ENCODE measurements around the gene LLGL2. TPM values are rescaled to one million over a fixed set of nuclear protein-coding genes. Genes with fewer than 3 reads are reported as not detected.

LLGL2 gene
- total RNA-seq, 4 donors from 2014 or later: 221 to 563 (median 300) TPM

DNA sequence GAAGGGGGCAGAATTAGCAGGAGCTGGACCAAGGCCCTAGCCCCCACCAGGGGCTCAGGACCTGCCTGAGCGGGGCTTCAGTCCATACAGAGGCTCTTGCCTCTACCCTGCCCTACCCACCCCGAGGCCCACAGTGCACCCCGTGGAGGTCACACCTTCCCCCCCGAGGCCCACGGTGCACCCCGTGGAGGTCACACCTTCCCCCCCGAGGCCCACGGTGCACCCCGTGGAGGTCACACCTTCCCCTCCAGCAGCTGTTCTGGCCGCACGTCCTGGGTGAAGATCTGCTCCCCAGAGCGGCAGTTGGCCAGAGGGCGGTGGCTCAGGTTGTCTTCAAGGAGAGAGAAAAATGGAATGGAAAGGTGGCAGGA lies 21.5 kb upstream of the LLGL2 start:
- TF ChIP-seq, protein P1, sequence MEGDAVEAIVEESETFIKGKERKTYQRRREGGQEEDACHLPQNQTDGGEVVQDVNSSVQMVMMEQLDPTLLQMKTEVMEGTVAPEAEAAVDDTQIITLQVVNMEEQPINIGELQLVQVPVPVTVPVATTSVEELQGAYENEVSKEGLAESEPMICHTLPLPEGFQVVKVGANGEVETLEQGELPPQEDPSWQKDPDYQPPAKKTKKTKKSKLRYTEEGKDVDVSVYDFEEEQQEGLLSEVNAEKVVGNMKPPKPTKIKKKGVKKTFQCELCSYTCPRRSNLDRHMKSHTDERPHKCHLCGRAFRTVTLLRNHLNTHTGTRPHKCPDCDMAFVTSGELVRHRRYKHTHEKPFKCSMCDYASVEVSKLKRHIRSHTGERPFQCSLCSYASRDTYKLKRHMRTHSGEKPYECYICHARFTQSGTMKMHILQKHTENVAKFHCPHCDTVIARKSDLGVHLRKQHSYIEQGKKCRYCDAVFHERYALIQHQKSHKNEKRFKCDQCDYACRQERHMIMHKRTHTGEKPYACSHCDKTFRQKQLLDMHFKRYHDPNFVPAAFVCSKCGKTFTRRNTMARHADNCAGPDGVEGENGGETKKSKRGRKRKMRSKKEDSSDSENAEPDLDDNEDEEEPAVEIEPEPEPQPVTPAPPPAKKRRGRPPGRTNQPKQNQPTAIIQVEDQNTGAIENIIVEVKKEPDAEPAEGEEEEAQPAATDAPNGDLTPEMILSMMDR (IDR thresholded peaks at IDR 0.05): no peak
- no peak for TF ChIP-seq POLR2A (IDR thresholded peaks at IDR 0.05)
- no peak for DNase-seq
- Histone ChIP-seq H3K9me3 (no peaks in the 10 kb centered on the region), H3K27me3 (no peaks in the 10 kb centered on the region), H3K27ac (no peak overlapping the region), H3K4me3 (no peak overlapping the region), H3K4me1 (peaks cover 0 to 9% (median 0%) of the 10 kb centered on the region in 4 donors), H3K36me3 (peaks cover 0 to 74% (median 0%) of the 10 kb centered on the region in 3 donors)

DNA sequence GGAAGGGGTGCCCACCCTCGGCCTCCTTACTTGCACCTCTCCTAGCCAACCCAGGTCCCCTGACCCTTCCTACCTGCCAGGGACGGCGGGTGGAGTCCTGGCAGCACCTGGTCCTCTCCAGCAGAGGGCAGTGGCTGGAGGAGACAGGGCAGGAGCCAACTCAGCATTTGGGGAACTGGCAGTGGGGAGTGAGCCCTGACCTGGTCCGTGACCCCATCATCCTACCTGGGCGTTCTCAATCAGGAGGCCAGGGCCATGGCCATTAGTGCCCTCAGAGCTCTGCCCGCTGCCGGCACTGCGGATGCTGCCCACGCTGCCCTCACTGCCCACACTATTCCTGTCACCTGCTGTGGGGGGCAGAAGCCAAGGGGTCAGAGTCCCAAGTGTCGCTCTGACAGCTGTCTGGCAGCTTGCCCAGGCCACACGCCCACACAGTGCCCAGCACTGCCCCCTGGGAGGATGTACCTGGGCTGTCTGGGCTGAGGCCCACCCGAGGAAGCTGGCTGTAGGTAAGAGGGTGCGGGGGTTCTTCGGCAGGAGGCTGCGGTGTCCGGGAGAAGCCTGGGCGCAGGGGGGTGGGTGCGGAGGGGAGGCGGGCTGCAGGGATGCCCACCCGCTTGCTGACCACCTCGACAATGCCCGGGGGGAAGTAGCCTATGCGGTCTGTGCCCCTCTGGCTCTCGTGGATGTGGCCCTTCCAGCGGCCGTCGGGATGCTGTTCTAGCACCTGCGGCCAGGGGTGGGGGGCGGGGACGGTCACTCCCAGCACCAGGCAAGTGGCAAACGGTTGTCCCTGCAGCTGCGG lies 20.9 kb upstream of the LLGL2 start:
- no peaks in the 10 kb centered on the region for H3K9me3 ChIP-seq
- no peaks in the 10 kb centered on the region for H3K27me3 ChIP-seq
- peaks cover 0 to 15% (median 0%) of the 10 kb centered on the region in 4 donors for H3K4me1 ChIP-seq
- TF ChIP-seq POLR2A (IDR thresholded peaks at IDR 0.05): no peak
- TF ChIP-seq, protein P1 (IDR thresholded peaks at IDR 0.05): peak; percentile 38 to 72 (median 62)
- H3K4me3 ChIP-seq: no peak overlapping the region
- H3K36me3 ChIP-seq: peaks cover 0 to 70% (median 0%) of the 10 kb centered on the region in 3 donors
- peak overlapping the region in 1 of 4 donors; percentile 19 for H3K27ac ChIP-seq
- DNase-seq: peak; percentile 63 to 79 (median 72)

DNA sequence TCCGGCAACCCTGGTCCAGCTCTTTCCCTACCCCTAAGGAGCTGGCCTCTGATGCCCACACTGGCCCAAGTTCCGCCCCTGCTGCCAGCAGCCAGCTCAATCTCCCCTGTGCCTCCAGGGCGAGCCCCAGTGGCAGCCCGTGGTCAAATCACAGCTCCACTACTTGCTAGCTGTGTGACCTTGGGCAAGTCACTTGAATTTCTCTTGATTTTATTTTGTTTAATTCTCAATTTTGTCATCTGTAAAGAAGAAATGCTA lies 20.4 kb upstream of the LLGL2 start:
- Histone ChIP-seq H3K4me1 (peaks cover 0 to 20% (median 0%) of the 10 kb centered on the region in 4 donors), H3K9me3 (no peaks in the 10 kb centered on the region), H3K27me3 (no peaks in the 10 kb centered on the region), H3K36me3 (peaks cover 0 to 67% (median 0%) of the 10 kb centered on the region in 3 donors), H3K27ac (no peak overlapping the region), H3K4me3 (no peak overlapping the region)
- DNase-seq: no peak
- no peak for TF ChIP-seq POLR2A (IDR thresholded peaks at IDR 0.05)
- TF ChIP-seq, protein P1 (IDR thresholded peaks at IDR 0.05): no peak

DNA sequence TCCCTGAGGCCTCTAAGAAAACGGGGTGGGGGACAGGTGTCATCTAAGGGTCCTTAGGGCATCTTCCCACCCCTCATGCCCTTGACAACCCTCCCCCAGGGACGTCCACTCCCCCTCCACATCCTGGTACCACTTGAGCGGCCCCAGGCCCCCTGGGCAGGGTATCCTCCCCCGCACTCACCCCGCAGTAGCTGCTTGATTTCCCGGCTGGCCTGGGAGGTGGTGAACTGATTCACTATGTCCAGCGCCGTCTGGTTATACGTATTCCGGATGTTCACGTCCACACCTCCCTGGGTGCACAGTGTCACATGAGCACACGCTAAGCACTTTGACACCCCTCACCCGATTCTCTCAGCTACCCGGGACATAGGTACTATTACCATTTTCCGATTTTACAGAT lies 19.9 kb upstream of the LLGL2 start:
- Histone ChIP-seq H3K27me3 (no peaks in the 10 kb centered on the region), H3K4me1 (peaks cover 0 to 20% (median 0%) of the 10 kb centered on the region in 4 donors), H3K4me3 (no peak overlapping the region), H3K9me3 (no peaks in the 10 kb centered on the region), H3K36me3 (peaks cover 0 to 61% (median 0%) of the 10 kb centered on the region in 3 donors), H3K27ac (no peak overlapping the region)
- TF ChIP-seq POLR2A (IDR thresholded peaks at IDR 0.05): no peak
- TF ChIP-seq, protein P1 (IDR thresholded peaks at IDR 0.05): no peak
- DNase-seq: no peak

DNA sequence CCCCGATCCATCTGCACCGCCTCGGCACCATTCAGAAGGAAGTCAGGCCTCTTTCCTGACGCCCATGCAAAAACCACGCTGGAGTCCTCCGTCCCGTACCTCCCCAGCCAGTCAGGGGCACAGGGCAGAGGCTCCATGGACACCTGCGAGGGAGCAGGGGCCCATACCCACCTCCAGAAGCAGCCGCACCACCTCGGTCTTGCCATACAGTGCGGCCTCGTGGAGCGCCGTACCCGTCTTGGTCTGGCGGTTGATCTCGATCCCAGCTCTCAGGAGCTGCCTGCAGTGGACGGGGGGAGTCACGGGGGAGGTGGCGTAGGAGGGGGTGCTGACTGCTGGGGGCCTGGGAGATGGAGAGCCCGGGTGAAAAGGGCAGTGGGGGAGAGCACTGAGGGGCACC lies 19.4 kb upstream of the LLGL2 start:
- Histone ChIP-seq H3K4me3 (no peak overlapping the region), H3K9me3 (no peaks in the 10 kb centered on the region), H3K27ac (no peak overlapping the region), H3K27me3 (no peaks in the 10 kb centered on the region), H3K36me3 (peaks cover 0 to 57% (median 0%) of the 10 kb centered on the region in 3 donors), H3K4me1 (peaks cover 0 to 22% (median 0%) of the 10 kb centered on the region in 4 donors)
- TF ChIP-seq POLR2A (IDR thresholded peaks at IDR 0.05): no peak
- TF ChIP-seq, protein P1 (IDR thresholded peaks at IDR 0.05): no peak
- no peak for DNase-seq
